Iris pigment epithelial cell (primary cell): ENCODE measurements around the gene COQ10A.

Experiments used
- DNase-seq: peaks from one replicate; pipeline ENCODE4 v3.0.0-alpha.2; 2011; ENCODE audit warnings: low read depth

COQ10A gene

GRCh38 chr12:56266693-56267442 is at the start of gene COQ10A:
COQ10A (plus strand) TSS chr12:56266942; CDS start chr12:56267119, 177 bp downstream.
- peak; percentile 88 for DNase-seq

- DNase-seq, result no peak
Observed at GRCh38 chr12:56219840-56220239, 46.9 kb upstream of the COQ10A start.

- DNase-seq, result peak; percentile 75
Observed at GRCh38 chr12:56220611-56221231, 46.0 kb upstream of the COQ10A start.

- DNase-seq, result peak; percentile 58
Observed at GRCh38 chr12:56221232-56221756, 45.4 kb upstream of the COQ10A start.

GRCh38 chr12:56221757-56222530 is 44.8 kb upstream of the COQ10A start, which contains the start of gene RNF41:
RNF41 (minus strand) TSS chr12:56221922; CDS start chr12:56214047, 7,875 bp downstream.
- DNase-seq, result peak; percentile 97

- no peak for DNase-seq
Observed at GRCh38 chr12:56222531-56222895, 44.2 kb upstream of the COQ10A start.

- no peak for DNase-seq
Observed at GRCh38 chr12:56223571-56224101, 43.1 kb upstream of the COQ10A start.

- peak; percentile 98 for DNase-seq
Observed at GRCh38 chr12:56224102-56224701, 42.5 kb upstream of the COQ10A start, which contains the start of gene NABP2. NABP2 (plus strand) TSS chr12:56224342; CDS start chr12:56224857, 515 bp downstream.

- DNase-seq, result no peak
Observed at GRCh38 chr12:56224954-56225353, 41.8 kb upstream of the COQ10A start.

- DNase-seq, result no peak
Observed at GRCh38 chr12:56229082-56229481, 37.7 kb upstream of the COQ10A start.

GRCh38 chr12:56229916-56230431 is 36.8 kb upstream of the COQ10A start, which contains the start of gene SLC39A5:
SLC39A5 (plus strand) TSS chr12:56230051; CDS start chr12:56231275, 1,224 bp downstream.
- DNase-seq, result no peak

GRCh38 chr12:56230432-56231183 is 36.1 kb upstream of the COQ10A start:
- no peak for DNase-seq

- no peak for DNase-seq
Observed at GRCh38 chr12:56231184-56231582, 35.6 kb upstream of the COQ10A start.

GRCh38 chr12:56234746-56235436 is 31.9 kb upstream of the COQ10A start:
- DNase-seq, result no peak

GRCh38 chr12:56236091-56236490 is 30.7 kb upstream of the COQ10A start:
- no peak for DNase-seq

GRCh38 chr12:56236985-56237384 is 29.8 kb upstream of the COQ10A start:
- no peak for DNase-seq

- no peak for DNase-seq
Observed at GRCh38 chr12:56237552-56237951, 29.2 kb upstream of the COQ10A start.

GRCh38 chr12:56241424-56242303 is 25.1 kb upstream of the COQ10A start:
- no peak for DNase-seq

GRCh38 chr12:56242986-56243385 is 23.8 kb upstream of the COQ10A start:
- no peak for DNase-seq
